ENCODE measurements around the gene FOSL2. TPM values are rescaled to one million over a fixed set of nuclear protein-coding genes. Genes with fewer than 3 reads are reported as not detected.

The FOSL2 gene
- 60.3 to 62.3 TPM (median 60.5 TPM) in 3 replicates for total RNA-seq

- Mint-ChIP-seq H3K9me3 (no peaks in the 10 kb centered on the region), H3K4me1 (peaks cover 28% of the 10 kb centered on the region), H3K36me3 (no peaks in the 10 kb centered on the region), H3K27ac (peak within 1 kb of the TSS; percentile 99), H3K4me3 (peak within 1 kb of the TSS; percentile 78), H3K27me3 (ENCODE audit: low read depth) (peaks cover 1% of the 10 kb centered on the region)
- no peak for TF ChIP-seq CTCF (IDR thresholded peaks at IDR 0.05; ENCODE audit: unreplicated experiment)
- DNase-seq (ENCODE audit: low spot score in 2 of 2, unreplicated experiment in 2 of 2), result peak; percentile 86 to 92
Measured at GRCh38 chr2:28392297-28393113, at the start of gene FOSL2. TSS of gene FOSL2 (plus strand) at chr2:28392858. CDS start at chr2:28393721, 863 bp downstream.

GRCh38 chr2:28343184-28343942 lies 49.3 kb upstream of the FOSL2 start:
- TF ChIP-seq CTCF (IDR thresholded peaks at IDR 0.05; ENCODE audit: unreplicated experiment), result no peak
- Mint-ChIP-seq H3K9me3 (no peaks in the 10 kb centered on the region), H3K36me3 (no peaks in the 10 kb centered on the region), H3K27ac (no peak overlapping the region), H3K27me3 (ENCODE audit: low read depth) (no peaks in the 10 kb centered on the region), H3K4me1 (peaks cover 39% of the 10 kb centered on the region), H3K4me3 (no peak overlapping the region)
- DNase-seq (ENCODE audit: low spot score in 2 of 2, unreplicated experiment in 2 of 2), result no peak

- Mint-ChIP-seq H3K9me3 (no peaks in the 10 kb centered on the region), H3K27ac (peak overlapping the region; percentile 6), H3K4me1 (peaks cover 31% of the 10 kb centered on the region), H3K27me3 (ENCODE audit: low read depth) (no peaks in the 10 kb centered on the region), H3K36me3 (no peaks in the 10 kb centered on the region), H3K4me3 (no peak overlapping the region)
- no peak for TF ChIP-seq CTCF (IDR thresholded peaks at IDR 0.05; ENCODE audit: unreplicated experiment)
- DNase-seq (ENCODE audit: low spot score in 2 of 2, unreplicated experiment in 2 of 2), result no peak
Measured at GRCh38 chr2:28343971-28344715, 48.5 kb upstream of the FOSL2 start.

GRCh38 chr2:28344756-28345373 lies 47.8 kb upstream of the FOSL2 start:
- H3K9me3 Mint-ChIP-seq, result no peaks in the 10 kb centered on the region
- no peak for TF ChIP-seq CTCF (IDR thresholded peaks at IDR 0.05; ENCODE audit: unreplicated experiment)
- no peaks in the 10 kb centered on the region for H3K36me3 Mint-ChIP-seq
- no peak overlapping the region for H3K4me3 Mint-ChIP-seq
- H3K27ac Mint-ChIP-seq, result no peak overlapping the region
- H3K4me1 Mint-ChIP-seq, result peaks cover 28% of the 10 kb centered on the region
- no peak for DNase-seq (ENCODE audit: low spot score in 2 of 2, unreplicated experiment in 2 of 2)
- H3K27me3 Mint-ChIP-seq (ENCODE audit: low read depth), result no peaks in the 10 kb centered on the region

DNA sequence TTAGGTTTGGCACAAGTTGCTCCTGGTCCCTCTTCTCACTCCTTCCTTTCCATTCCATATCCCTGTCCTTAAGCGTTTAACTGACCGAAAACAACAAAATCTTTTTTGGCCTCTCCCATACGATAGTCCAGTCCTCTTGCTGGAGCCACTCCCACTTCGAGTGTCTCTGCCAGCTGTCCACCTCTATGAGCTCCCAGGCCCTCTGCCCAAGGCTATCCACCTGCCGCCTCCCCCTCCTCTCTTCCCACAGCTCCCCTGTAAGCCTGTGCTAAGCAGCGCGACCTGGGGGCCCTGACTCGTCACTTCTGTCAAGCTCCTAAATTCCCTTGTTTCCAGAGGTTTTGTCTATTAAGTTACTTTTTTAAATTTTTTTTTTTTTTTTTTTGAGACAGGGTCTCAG lies 47.0 kb upstream of the FOSL2 start:
- DNase-seq (ENCODE audit: low spot score in 2 of 2, unreplicated experiment in 2 of 2), result no peak
- Mint-ChIP-seq H3K4me1 (peaks cover 27% of the 10 kb centered on the region), H3K27ac (no peak overlapping the region), H3K27me3 (ENCODE audit: low read depth) (no peaks in the 10 kb centered on the region), H3K4me3 (no peak overlapping the region), H3K9me3 (no peaks in the 10 kb centered on the region), H3K36me3 (no peaks in the 10 kb centered on the region)
- no peak for TF ChIP-seq CTCF (IDR thresholded peaks at IDR 0.05; ENCODE audit: unreplicated experiment)
